ENCODE measurements around the gene TLR10.

The TLR10 gene

DNA sequence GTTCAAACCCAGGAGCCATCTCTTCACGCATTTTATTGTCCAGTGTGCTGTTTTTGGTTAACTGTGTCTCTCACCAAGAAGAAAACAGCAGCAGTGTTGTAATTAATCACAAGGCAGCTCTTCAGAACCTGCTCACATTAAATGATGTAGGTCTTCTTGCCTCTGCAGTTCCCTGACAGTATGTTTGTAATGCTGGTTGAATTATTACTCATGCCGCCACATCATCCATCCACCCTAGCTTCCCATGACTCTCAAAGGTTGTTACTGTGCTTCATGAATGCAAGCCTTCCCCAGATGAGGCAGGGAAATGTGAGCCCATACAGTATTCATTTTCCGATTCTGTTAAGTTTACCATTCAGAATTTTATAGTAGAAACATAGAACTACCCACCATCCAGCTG lies 17.4 kb downstream of the TLR10 start:
- DNase-seq = no peak

GRCh38 chr4:38764277-38764676 lies 18.5 kb downstream of the TLR10 start:
- no peak for DNase-seq

- DNase-seq = no peak
Measured at GRCh38 chr4:38762560-38762959, 20.2 kb downstream of the TLR10 start.

- no peak for DNase-seq
Measured at GRCh38 chr4:38759790-38760122, 23.0 kb downstream of the TLR10 start.

DNA sequence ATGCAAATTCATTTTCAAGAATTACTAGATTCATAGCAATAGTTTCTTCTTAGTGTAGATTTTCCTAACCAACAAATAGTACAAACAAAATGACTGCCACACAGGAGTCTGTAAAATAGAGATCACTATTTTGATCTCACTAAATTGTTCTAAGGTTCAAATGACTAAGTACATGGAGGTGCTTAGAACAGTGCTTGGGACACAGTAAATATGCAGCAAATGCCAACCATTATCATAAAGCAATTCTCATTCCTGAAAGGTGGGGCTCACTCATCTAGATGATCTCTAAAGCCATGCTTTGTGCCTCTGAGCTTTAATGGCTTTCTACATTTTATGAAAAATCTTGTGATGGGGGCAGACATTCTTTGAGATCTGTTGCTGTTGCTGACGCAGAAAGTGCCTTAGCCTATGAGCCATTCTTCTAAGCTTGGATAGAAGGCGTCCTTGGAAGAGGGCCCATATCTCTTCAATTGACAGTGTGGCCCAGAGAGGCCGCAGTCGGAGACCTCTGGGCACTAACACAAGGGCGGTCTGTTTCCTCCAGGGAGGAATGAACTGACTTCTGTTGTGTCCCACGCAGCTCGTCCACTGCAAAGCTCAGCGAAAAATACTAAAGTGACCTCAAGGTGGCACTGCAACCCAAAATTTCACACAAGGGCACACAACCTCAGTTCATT lies 23.5 kb downstream of the TLR10 start:
- peak; percentile 95 for DNase-seq

- DNase-seq = no peak
Measured at GRCh38 chr4:38757945-38758600, 24.7 kb downstream of the TLR10 start.

- DNase-seq = peak; percentile 18
Measured at GRCh38 chr4:38752941-38753806, 29.6 kb downstream of the TLR10 start.

DNA sequence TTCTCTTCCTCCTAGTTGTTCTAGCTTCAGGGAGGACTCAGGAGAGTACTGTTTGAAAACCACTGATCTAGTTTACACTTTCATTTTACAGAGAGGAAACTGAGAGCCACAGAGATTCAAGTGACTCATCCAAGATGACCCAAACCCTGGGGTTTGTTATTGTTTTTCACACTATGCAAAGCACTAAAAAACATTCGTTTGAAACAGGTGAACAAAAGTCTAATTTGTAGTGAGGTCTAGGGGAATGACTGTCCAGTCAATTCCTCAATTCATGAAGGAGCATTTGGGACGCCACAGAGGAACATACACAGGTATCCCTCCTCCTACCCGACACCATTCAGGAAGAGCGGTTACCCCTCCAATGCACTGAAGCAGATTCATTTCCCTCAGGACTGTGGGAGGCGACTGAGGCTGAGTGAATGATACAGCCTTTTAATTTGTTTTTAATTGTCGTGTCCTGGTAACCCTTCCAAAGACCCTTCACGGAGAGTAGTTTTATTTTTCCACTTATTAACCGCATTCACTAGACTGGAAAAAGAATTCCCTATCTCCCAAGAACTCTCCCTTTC lies 30.3 kb downstream of the TLR10 start:
- no peak for DNase-seq

DNA sequence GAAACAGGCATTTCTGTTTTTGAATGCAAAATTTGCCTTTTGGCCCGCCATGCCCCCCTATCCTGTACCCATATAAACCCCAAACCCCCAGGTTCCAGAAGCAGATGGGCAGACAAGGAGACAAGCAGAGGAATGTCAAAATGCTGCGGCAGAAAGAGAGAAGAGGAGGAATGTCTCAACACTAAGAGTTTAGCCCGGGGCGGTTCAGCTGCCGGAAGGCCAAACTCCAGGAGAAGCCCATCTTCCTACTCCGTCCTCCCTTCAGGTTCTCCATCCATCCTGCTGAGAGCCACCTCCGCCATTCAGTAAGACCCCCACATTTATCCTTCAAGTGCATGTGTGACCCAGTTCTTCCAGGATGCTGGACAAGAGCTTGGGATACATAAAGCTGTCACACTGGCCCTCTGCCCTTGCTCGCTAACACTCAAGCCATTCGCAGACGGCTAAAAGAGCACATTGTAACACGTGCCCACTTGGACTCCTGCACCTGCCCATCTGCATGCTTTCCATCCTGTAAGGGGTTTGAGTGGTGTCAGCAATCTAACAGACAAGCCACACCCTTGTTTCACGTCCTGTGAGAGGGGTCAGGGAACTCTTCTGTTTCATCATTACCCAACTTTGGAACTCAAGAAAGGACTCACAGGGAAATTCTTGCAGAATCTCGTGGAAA lies 31.3 kb downstream of the TLR10 start:
- DNase-seq = no peak

GRCh38 chr4:38749336-38749735 lies 33.5 kb downstream of the TLR10 start:
- DNase-seq = no peak

DNA sequence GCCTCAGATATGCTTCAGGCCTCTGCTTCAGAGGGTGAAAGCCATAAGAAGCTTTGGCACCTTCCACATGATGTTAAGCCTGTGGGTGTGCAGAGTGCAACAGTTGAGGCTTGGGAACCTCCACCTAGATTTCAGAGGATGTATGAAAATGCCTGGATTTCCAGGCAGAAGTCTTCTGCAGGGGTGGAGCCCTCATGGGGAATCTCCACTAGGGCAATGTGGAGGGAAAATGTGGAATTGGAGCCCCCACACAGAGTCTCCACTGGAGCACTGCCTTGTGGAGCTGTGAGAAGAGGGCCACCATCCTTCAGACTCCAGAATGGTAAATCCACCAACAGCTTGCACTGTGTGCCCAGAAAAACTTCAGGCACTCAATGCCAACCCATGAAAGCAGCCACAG lies 35.2 kb downstream of the TLR10 start:
- no peak for DNase-seq

GRCh38 chr4:38745881-38746280 lies 36.9 kb downstream of the TLR10 start:
- no peak for DNase-seq

- DNase-seq = peak; percentile 37
Measured at GRCh38 chr4:38743866-38744265, 38.9 kb downstream of the TLR10 start.

- DNase-seq = no peak
Measured at GRCh38 chr4:38740303-38740702, 42.5 kb downstream of the TLR10 start.

GRCh38 chr4:38738940-38739803 lies 43.6 kb downstream of the TLR10 start:
- no peak for DNase-seq

- no peak for DNase-seq
Measured at GRCh38 chr4:38735870-38736269, 46.9 kb downstream of the TLR10 start.

DNA sequence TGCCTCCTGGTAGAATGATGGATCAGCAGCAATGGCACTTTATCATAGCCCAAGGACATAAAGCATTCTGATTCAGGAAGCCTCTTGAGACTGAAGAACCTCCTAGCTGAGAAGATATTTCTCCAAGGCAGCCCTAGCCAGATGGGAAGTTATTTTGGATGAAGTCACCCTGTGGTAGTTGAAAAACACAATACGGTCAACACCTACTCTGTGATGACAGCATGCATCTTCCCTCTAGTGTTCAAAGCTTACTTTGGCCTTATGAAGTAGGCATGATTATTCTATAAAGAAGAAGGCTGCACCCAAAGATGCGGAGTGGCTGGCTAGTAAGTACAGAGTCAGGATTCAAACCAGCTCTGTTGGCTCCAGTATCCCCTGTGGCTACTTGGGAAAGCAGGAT lies 47.9 kb downstream of the TLR10 start:
- no peak for DNase-seq

- no peak for DNase-seq
Measured at GRCh38 chr4:38734446-38734845, 48.3 kb downstream of the TLR10 start.

- no peak for DNase-seq
Measured at GRCh38 chr4:38733663-38734062, 49.1 kb downstream of the TLR10 start.

DNA sequence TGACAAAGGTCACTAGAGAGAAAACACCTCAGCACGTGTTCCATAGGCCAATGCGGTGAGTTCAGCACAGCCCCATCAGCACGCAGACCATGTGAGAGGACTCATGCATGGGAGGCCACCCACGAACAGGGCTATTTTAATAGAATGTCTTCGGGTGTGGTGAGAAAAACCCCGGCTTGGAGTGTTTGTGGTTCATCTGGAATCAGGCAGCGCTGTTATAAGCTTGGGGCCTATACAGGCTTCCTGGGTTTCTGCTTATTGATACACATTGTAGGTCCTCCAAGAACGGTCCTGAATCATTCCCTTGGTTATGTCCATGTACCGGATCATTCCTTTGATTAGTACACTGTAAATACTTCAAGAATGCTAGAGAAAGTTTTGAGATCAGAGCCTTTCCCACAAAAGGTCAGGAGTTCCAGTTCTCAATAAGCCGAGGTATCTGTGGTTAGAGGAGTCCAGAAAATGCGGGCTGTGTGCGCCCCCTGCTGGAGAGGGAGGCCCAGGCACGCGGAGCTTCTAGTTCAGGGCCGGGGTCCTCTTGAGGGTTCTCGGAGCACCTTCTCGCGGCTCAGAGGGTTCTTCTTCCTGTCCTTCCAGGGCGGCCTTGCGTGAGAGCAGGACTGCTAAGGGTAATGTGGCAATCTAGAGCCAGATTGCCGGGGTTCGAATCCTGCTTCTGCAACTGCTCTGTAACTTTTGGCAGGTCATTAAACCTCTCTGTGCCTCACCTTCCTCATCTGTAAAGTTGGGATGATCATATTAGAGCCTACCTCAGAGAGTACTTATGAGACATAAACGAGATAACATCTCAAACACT lies 51.8 kb downstream of the TLR10 start:
- peak; percentile 77 for DNase-seq

DNA sequence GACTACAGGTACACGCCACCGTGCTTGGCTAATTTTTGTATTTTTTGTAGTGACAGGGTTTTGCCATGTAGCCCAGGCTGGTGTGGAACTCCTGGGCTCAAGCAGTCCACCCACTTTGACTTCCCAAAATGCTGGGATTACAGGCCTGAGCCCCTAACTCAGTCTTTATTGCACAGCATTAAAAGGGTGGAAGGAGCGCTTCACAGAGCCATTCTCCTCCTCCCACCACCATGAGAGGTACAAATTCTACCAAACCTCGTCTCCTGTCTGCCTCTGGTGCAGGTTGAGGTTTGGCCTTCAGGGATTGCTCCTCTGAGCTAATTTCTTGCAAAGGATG lies 52.3 kb downstream of the TLR10 start:
- no peak for DNase-seq

Measured in midbrain (tissue), 1 donor.